ENCODE data around the gene SIPA1L3. TPM values are rescaled to one million over a fixed set of nuclear protein-coding genes. Genes with fewer than 3 reads are reported as not detected.

The SIPA1L3 gene
- total RNA-seq, 1 experiment from 2014 or later, result 125 TPM

GRCh38 chr19:38111898-38112297 lies 204.9 kb downstream of the SIPA1L3 start:
- H3K4me1 ChIP-seq, result no peaks in the 10 kb centered on the region
- H3K36me3 ChIP-seq (ENCODE audit: control insufficient read depth, insufficient read depth, low read length), result peaks cover 10% of the 10 kb centered on the region
- no peaks in the 10 kb centered on the region for H3K9me3 Mint-ChIP-seq (ENCODE audit: unreplicated experiment)
- no peak overlapping the region for H3K4me3 Mint-ChIP-seq (ENCODE audit: unreplicated experiment)
- DNase-seq, result no peak
- no peaks in the 10 kb centered on the region for H3K4me1 Mint-ChIP-seq (ENCODE audit: low read depth, unreplicated experiment)
- TF ChIP-seq CTCF (IDR thresholded peaks at IDR 0.05; ENCODE audit: insufficient read depth in 1 of 2, low read depth in 1 of 2, low read length in 1 of 2, severe bottlenecking in 1 of 2, unreplicated experiment in 1 of 2), result no peak
- no peaks in the 10 kb centered on the region for H3K9me3 ChIP-seq
- intact Hi-C loops (cut with micrococcal nuclease; ENCODE audit: unreplicated experiment), result no loop called here
- H3K27me3 ChIP-seq (replicated peaks; ENCODE audit: control insufficient read depth, insufficient read depth, low read length), result no peaks in the 10 kb centered on the region
- H3K36me3 Mint-ChIP-seq (ENCODE audit: insufficient read depth, unreplicated experiment), result peaks cover 100% of the 10 kb centered on the region
- H3K27me3 Mint-ChIP-seq (ENCODE audit: insufficient read depth, unreplicated experiment), result no peaks in the 10 kb centered on the region
- ChIA-PET CTCF (no interaction called here), POLR2A (no interaction called here)
- no peak overlapping the region for H3K27ac Mint-ChIP-seq (ENCODE audit: unreplicated experiment)
- no TSS peak for BruUV-seq (replicated peaks)
- no peak overlapping the region for H3K4me3 ChIP-seq (ENCODE audit: low read depth, low read length)

GRCh38 chr19:38114651-38115050 lies 207.6 kb downstream of the SIPA1L3 start:
- no TSS peak for BruUV-seq (replicated peaks)
- Histone ChIP-seq H3K9me3 (no peaks in the 10 kb centered on the region), H3K4me3 (ENCODE audit: low read depth, low read length) (no peak overlapping the region), H3K4me1 (no peaks in the 10 kb centered on the region), H3K27me3 (replicated peaks; ENCODE audit: control insufficient read depth, insufficient read depth, low read length) (no peaks in the 10 kb centered on the region), H3K36me3 (ENCODE audit: control insufficient read depth, insufficient read depth, low read length) (peaks cover 15% of the 10 kb centered on the region)
- H3K4me3 Mint-ChIP-seq (ENCODE audit: unreplicated experiment), result no peak overlapping the region
- ChIA-PET POLR2A (interaction anchor here (0.6 kb wide), 1 partner anchor 125 kb away, joined by 3 read pairs; no protein-coding TSS in a partner anchor), CTCF (no interaction called here)
- intact Hi-C loops (cut with micrococcal nuclease; ENCODE audit: unreplicated experiment), result no loop called here
- peaks cover 18% of the 10 kb centered on the region for H3K9me3 Mint-ChIP-seq (ENCODE audit: unreplicated experiment)
- no peak for TF ChIP-seq CTCF (IDR thresholded peaks at IDR 0.05; ENCODE audit: insufficient read depth in 1 of 2, low read depth in 1 of 2, low read length in 1 of 2, severe bottlenecking in 1 of 2, unreplicated experiment in 1 of 2)
- no peaks in the 10 kb centered on the region for H3K27me3 Mint-ChIP-seq (ENCODE audit: insufficient read depth, unreplicated experiment)
- no peak overlapping the region for H3K27ac Mint-ChIP-seq (ENCODE audit: unreplicated experiment)
- DNase-seq, result no peak
- H3K4me1 Mint-ChIP-seq (ENCODE audit: low read depth, unreplicated experiment), result no peaks in the 10 kb centered on the region
- peaks cover 100% of the 10 kb centered on the region for H3K36me3 Mint-ChIP-seq (ENCODE audit: insufficient read depth, unreplicated experiment)

GRCh38 chr19:38115271-38115802 lies 208.3 kb downstream of the SIPA1L3 start:
- no TSS peak for BruUV-seq (replicated peaks)
- H3K4me1 ChIP-seq, result no peaks in the 10 kb centered on the region
- Mint-ChIP-seq H3K27ac (ENCODE audit: unreplicated experiment) (no peak overlapping the region), H3K27me3 (ENCODE audit: insufficient read depth, unreplicated experiment) (no peaks in the 10 kb centered on the region), H3K4me1 (ENCODE audit: low read depth, unreplicated experiment) (no peaks in the 10 kb centered on the region), H3K4me3 (ENCODE audit: unreplicated experiment) (no peak overlapping the region), H3K9me3 (ENCODE audit: unreplicated experiment) (peaks cover 24% of the 10 kb centered on the region), H3K36me3 (ENCODE audit: insufficient read depth, unreplicated experiment) (peaks cover 100% of the 10 kb centered on the region)
- peaks cover 16% of the 10 kb centered on the region for H3K36me3 ChIP-seq (ENCODE audit: control insufficient read depth, insufficient read depth, low read length)
- no peak for DNase-seq
- intact Hi-C loops (cut with micrococcal nuclease; ENCODE audit: unreplicated experiment), result no loop called here
- TF ChIP-seq CTCF (IDR thresholded peaks at IDR 0.05; ENCODE audit: insufficient read depth in 1 of 2, low read depth in 1 of 2, low read length in 1 of 2, severe bottlenecking in 1 of 2, unreplicated experiment in 1 of 2), result no peak
- no peak overlapping the region for H3K4me3 ChIP-seq (ENCODE audit: low read depth, low read length)
- H3K27me3 ChIP-seq (replicated peaks; ENCODE audit: control insufficient read depth, insufficient read depth, low read length), result no peaks in the 10 kb centered on the region
- POLR2A ChIA-PET, result no interaction called here
- CTCF ChIA-PET, result no interaction called here
- H3K9me3 ChIP-seq, result no peaks in the 10 kb centered on the region
